H9 (cell line): ENCODE results near the gene HYDIN. TPM values are rescaled to one million over a fixed set of nuclear protein-coding genes. Genes with fewer than 3 reads are reported as not detected.

Experiments
- DNase-seq: peaks from one replicate; pipeline ENCODE4 v3.0.0-alpha.2; 2017
- H2AFZ ChIP-seq: one replicate; pipeline ENCODE4 v1.6.1; 2013; ENCODE audit warnings: mild to moderate bottlenecking, low read length, control low read depth, moderate library complexity
- H2AK5ac ChIP-seq: 2 replicates; pipeline ENCODE4 v1.6.1; 2013; ENCODE audit warnings: low read length, control low read depth, mixed read lengths; ENCODE audit not compliant: insufficient read length
- H2BK120ac ChIP-seq: one replicate; pipeline ENCODE4 v1.6.1; 2013; ENCODE audit warnings: low read depth, mild to moderate bottlenecking, low read length, control low read depth, inconsistent platforms; ENCODE audit not compliant: poor library complexity, severe bottlenecking
- H2BK12ac ChIP-seq: 2 replicates; pipeline ENCODE4 v1.6.1; 2013; ENCODE audit warnings: low read length, control low read depth, mixed read lengths, low read depth; ENCODE audit not compliant: insufficient read length
- H2BK15ac ChIP-seq: 2 replicates; pipeline ENCODE4 v1.6.1; 2013; ENCODE audit warnings: low read depth, low read length, control low read depth
- H2BK20ac ChIP-seq: one replicate; pipeline ENCODE4 v1.6.1; 2013; ENCODE audit warnings: low read depth, mild to moderate bottlenecking, low read length, control low read depth, inconsistent platforms; ENCODE audit not compliant: poor library complexity, severe bottlenecking
- H2BK5ac ChIP-seq: 2 replicates; pipeline ENCODE4 v1.6.1; 2013; ENCODE audit warnings: low read length, control low read depth, mixed read lengths; ENCODE audit not compliant: insufficient read length
- H3K14ac ChIP-seq: 2 replicates; pipeline ENCODE4 v1.6.1; 2013; ENCODE audit warnings: low read length, control low read depth; ENCODE audit not compliant: insufficient read depth
- H3K18ac ChIP-seq: 2 replicates; pipeline ENCODE4 v1.6.1; 2013; ENCODE audit warnings: low read depth, mild to moderate bottlenecking, mixed read lengths, low read length, control low read depth; ENCODE audit not compliant: insufficient read length
- H3K23ac ChIP-seq: 2 replicates; pipeline ENCODE4 v1.6.1; 2013; ENCODE audit warnings: low read length, control low read depth, mixed read lengths, low read depth; ENCODE audit not compliant: insufficient read length
- H3K23me2 ChIP-seq: 2 replicates; pipeline ENCODE4 v1.6.1; 2013; ENCODE audit warnings: low read depth, mild to moderate bottlenecking, mixed read lengths, low read length, control low read depth; ENCODE audit not compliant: insufficient read length, poor library complexity, severe bottlenecking
- H3K27ac ChIP-seq: 2 replicates; pipeline ENCODE4 v1.5.1; 2013; ENCODE audit warnings: low read length, control low read depth, mixed read lengths, low read depth; ENCODE audit not compliant: insufficient read length
- H3K27me3 ChIP-seq: 2 replicates; pipeline ENCODE4 v1.6.1; 2013; ENCODE audit warnings: low read length, control low read depth, inconsistent platforms; ENCODE audit not compliant: insufficient read depth
- H3K4ac ChIP-seq: 2 replicates; pipeline ENCODE4 v1.6.1; 2013; ENCODE audit warnings: low read depth, mild to moderate bottlenecking, control low read depth, inconsistent platforms, low read length, moderate library complexity
- H3K4me1 ChIP-seq: 2 replicates; pipeline ENCODE4 v1.6.1; 2013; ENCODE audit warnings: low read length, control low read depth, inconsistent platforms; ENCODE audit not compliant: insufficient read depth
- H3K4me2 ChIP-seq: 2 replicates; pipeline ENCODE4 v1.6.1; 2013; ENCODE audit warnings: low read length, control low read depth, mixed read lengths; ENCODE audit not compliant: insufficient read length, insufficient read depth
- H3K56ac ChIP-seq: 2 replicates; pipeline ENCODE4 v1.6.1; 2013; ENCODE audit warnings: low read depth, mild to moderate bottlenecking, mixed read lengths, low read length, control low read depth; ENCODE audit not compliant: insufficient read length
- H3K79me1 ChIP-seq: 2 replicates; pipeline ENCODE4 v1.6.1; 2013; ENCODE audit warnings: low read depth, mild to moderate bottlenecking, moderate library complexity, low read length, control low read depth, inconsistent platforms; ENCODE audit not compliant: insufficient read depth, poor library complexity, severe bottlenecking
- H3K79me2 ChIP-seq: 2 replicates; pipeline ENCODE4 v1.6.1; 2013; ENCODE audit warnings: low read length, control low read depth, inconsistent platforms; ENCODE audit not compliant: insufficient read depth
- H3K9ac ChIP-seq: 2 replicates; pipeline ENCODE4 v1.6.1; 2013; ENCODE audit warnings: low read length, control low read depth, mixed read lengths; ENCODE audit not compliant: insufficient read length; ENCODE audit errors: extremely low read depth
- H3K9me3 ChIP-seq: one replicate; pipeline ENCODE4 v1.6.1; 2013; ENCODE audit warnings: low read depth, low read length, inconsistent platforms; ENCODE audit not compliant: control insufficient read depth
- H3T11ph ChIP-seq: one replicate; pipeline ENCODE4 v1.6.1; 2013; ENCODE audit warnings: mild to moderate bottlenecking, low read length, control low read depth, inconsistent platforms
- H4K20me1 ChIP-seq: one replicate; pipeline ENCODE4 v1.6.1; 2013; ENCODE audit not compliant: control insufficient read depth, insufficient read length, insufficient read depth
- H4K5ac ChIP-seq: 2 replicates; pipeline ENCODE4 v1.6.1; 2013; ENCODE audit warnings: low read depth, mild to moderate bottlenecking, mixed read lengths, low read length, control low read depth; ENCODE audit not compliant: insufficient read length
- H4K8ac ChIP-seq: replicated peaks from 2 replicates; pipeline ENCODE4 v1.6.1; 2013; ENCODE audit warnings: low read length, control low read depth, mixed read lengths, low read depth; ENCODE audit not compliant: insufficient read length
- H4K91ac ChIP-seq: 2 replicates; pipeline ENCODE4 v1.6.1; 2013; ENCODE audit warnings: low read depth, mild to moderate bottlenecking, moderate library complexity, mixed read lengths, low read length, control low read depth; ENCODE audit not compliant: insufficient read length
- H3K27ac Mint-ChIP-seq, 3 experiments: 2 replicates in 2 of 3; 3 replicates in 1 of 3; pipeline ENCODE4 v1.8.0; 2020 to 2021; ENCODE audit warnings: mixed read lengths in 3 of 3, mild to moderate bottlenecking in 1 of 3, moderate library complexity in 1 of 3
- H3K27me3 Mint-ChIP-seq: 2 replicates; pipeline ENCODE4 v1.8.0; 2021; ENCODE audit warnings: low read depth, mild to moderate bottlenecking, moderate library complexity, mixed read lengths
- H3K36me3 Mint-ChIP-seq, 3 experiments: 2 replicates in 2 of 3; 3 replicates in 1 of 3; pipeline ENCODE4 v1.8.0; 2020 to 2021; ENCODE audit warnings: low read depth in 3 of 3, mixed read lengths in 3 of 3; ENCODE audit not compliant: insufficient read depth in 1 of 3
- H3K4me1 Mint-ChIP-seq, 2 experiments: 2 replicates each; pipeline ENCODE4 v1.8.0; 2020; ENCODE audit warnings: mixed read lengths in 2 of 2
- H3K4me3 Mint-ChIP-seq, 2 experiments: 2 replicates in 1 of 2; 3 replicates in 1 of 2; pipeline ENCODE4 v1.8.0; 2020 to 2021; ENCODE audit warnings: mild to moderate bottlenecking in 2 of 2, mixed read lengths in 2 of 2, moderate library complexity in 1 of 2
- H3K9me3 Mint-ChIP-seq, 2 experiments: 2 replicates in 1 of 2; 3 replicates in 1 of 2; pipeline ENCODE4 v1.8.0; 2020; ENCODE audit warnings: mild to moderate bottlenecking in 2 of 2, mixed read lengths in 2 of 2, moderate library complexity in 1 of 2
- WGBS: extraction: QIAGEN DNeasy Blood & Tissue Kit; methylation state at CpG from one replicate; pipeline ENCODE4 v1.1.7; 2013; ENCODE audit warnings: missing lambda C conversion rate, low lambda C conversion rate, mixed read lengths; ENCODE audit not compliant: insufficient read length; ENCODE audit errors: extremely low coverage; 5-methylcytosine and 5-hydroxymethylcytosine counted together
- total RNA-seq: library from RNA; stranded (reverse); gene quantifications from 2 replicates; pipeline ENCODE4 v1.2.1, GENCODE V29; 2021
- TF ChIP-seq, protein P1 (sequence below): fragments of 200-600 bp; sonication (generic); conservative IDR thresholded peaks from 3 replicates; pipeline ENCODE4 v1.8.0; 2021; ENCODE audit warnings: antibody characterized with exemption, mild to moderate bottlenecking

Gene HYDIN
- total RNA-seq, 1 experiment from 2014 or later, result 1.7 TPM

DNA sequence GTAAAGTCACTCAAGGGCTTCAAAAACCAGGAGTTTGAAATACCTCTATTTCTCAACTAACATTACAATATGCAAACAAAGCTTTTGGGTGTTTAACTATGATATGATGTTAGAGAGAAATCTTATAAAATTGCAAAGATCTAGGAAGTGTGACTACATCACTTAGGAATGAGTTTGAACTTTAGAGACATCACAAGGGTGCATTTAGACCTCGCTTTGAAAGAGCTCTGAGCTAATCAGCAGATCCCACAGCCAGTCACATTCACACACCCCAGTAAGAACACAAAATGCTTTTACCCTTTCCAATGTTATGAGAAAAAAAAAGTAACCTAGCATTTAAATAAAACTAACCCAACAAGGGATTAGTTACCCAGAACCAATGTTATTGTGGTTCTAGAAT is 45.2 kb downstream of the HYDIN start:
- Histone ChIP-seq H2AK5ac (no peak overlapping the region), H3K79me1 (no peaks in the 10 kb centered on the region), H3K23ac (no peak overlapping the region), H3K27ac (no peak overlapping the region), H2BK5ac (no peak overlapping the region), H2BK12ac (no peak overlapping the region), H3K18ac (no peak overlapping the region), H3K4me1 (no peaks in the 10 kb centered on the region), H4K20me1 (no peaks in the 10 kb centered on the region), H3K23me2 (no peaks in the 10 kb centered on the region), H3K9me3 (no peaks in the 10 kb centered on the region), H4K5ac (no peak overlapping the region), H3K9ac (no peak overlapping the region), H3K4me2 (no peak overlapping the region), H3T11ph (no peak overlapping the region), H4K8ac (no peak overlapping the region), H2BK20ac (no peak overlapping the region), H4K91ac (no peak overlapping the region), H3K56ac (no peak overlapping the region), H2AFZ (no peak overlapping the region), H3K4ac (no peak overlapping the region), H3K14ac (no peak overlapping the region), H2BK120ac (no peak overlapping the region), H2BK15ac (no peak overlapping the region), H3K79me2 (no peaks in the 10 kb centered on the region), H3K27me3 (no peaks in the 10 kb centered on the region)
- WGBS, result no CpG with 5 or more reads among the region's 1 CpG
- no peak for DNase-seq
- Mint-ChIP-seq H3K4me3 (no peak overlapping the region), H3K27ac (no peak overlapping the region), H3K27me3 (no peaks in the 10 kb centered on the region), H3K9me3 (peaks cover 9 to 20% of the 10 kb centered on the region in 2 experiments), H3K4me1 (peaks cover 0 to 2% of the 10 kb centered on the region in 2 experiments; a peak in 1 of 4 replicates), H3K36me3 (peaks cover 11 to 21% (median 17%) of the 10 kb centered on the region in 3 experiments)
- TF ChIP-seq, protein P1, sequence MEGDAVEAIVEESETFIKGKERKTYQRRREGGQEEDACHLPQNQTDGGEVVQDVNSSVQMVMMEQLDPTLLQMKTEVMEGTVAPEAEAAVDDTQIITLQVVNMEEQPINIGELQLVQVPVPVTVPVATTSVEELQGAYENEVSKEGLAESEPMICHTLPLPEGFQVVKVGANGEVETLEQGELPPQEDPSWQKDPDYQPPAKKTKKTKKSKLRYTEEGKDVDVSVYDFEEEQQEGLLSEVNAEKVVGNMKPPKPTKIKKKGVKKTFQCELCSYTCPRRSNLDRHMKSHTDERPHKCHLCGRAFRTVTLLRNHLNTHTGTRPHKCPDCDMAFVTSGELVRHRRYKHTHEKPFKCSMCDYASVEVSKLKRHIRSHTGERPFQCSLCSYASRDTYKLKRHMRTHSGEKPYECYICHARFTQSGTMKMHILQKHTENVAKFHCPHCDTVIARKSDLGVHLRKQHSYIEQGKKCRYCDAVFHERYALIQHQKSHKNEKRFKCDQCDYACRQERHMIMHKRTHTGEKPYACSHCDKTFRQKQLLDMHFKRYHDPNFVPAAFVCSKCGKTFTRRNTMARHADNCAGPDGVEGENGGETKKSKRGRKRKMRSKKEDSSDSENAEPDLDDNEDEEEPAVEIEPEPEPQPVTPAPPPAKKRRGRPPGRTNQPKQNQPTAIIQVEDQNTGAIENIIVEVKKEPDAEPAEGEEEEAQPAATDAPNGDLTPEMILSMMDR, result no peak
